ENCODE data around the gene MMP27.

DNA sequence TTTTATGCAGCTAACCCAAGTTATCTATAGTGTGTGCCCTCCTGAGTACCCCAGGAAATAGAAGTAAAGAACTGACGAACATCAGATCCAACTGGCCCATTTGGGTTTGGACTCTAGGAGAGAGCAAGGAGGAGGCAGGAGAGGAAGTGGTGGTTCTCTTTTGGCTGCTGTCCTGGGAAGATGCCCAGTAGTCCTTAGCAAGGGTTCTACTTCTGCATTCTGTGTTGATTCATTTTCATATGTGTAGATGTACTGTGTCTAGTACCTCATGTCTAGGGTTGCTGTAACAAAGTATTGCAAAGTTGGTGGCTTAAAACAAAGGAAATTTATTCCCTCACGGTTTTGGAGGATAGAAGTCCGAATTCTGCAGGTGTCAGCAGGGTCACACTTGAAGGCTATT is 6.6 kb upstream of the MMP27 start:
- no peak for TF ChIP-seq EZH2 (IDR thresholded peaks at IDR 0.05; ENCODE audit: borderline replicate concordance, low read length)
- TF ChIP-seq, protein P1, sequence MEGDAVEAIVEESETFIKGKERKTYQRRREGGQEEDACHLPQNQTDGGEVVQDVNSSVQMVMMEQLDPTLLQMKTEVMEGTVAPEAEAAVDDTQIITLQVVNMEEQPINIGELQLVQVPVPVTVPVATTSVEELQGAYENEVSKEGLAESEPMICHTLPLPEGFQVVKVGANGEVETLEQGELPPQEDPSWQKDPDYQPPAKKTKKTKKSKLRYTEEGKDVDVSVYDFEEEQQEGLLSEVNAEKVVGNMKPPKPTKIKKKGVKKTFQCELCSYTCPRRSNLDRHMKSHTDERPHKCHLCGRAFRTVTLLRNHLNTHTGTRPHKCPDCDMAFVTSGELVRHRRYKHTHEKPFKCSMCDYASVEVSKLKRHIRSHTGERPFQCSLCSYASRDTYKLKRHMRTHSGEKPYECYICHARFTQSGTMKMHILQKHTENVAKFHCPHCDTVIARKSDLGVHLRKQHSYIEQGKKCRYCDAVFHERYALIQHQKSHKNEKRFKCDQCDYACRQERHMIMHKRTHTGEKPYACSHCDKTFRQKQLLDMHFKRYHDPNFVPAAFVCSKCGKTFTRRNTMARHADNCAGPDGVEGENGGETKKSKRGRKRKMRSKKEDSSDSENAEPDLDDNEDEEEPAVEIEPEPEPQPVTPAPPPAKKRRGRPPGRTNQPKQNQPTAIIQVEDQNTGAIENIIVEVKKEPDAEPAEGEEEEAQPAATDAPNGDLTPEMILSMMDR (conservative IDR thresholded peaks at IDR 0.05 in 1 of 2, IDR thresholded peaks at IDR 0.05 in 1 of 2; ENCODE audit: extremely low read depth in 1 of 2, insufficient read depth in 1 of 2, low read depth in 1 of 2, low read length in 2 of 2), result no peak
